Forelimb muscle (tissue), 1 donor: ENCODE results near the gene UGT8. TPM values are rescaled to one million over a fixed set of nuclear protein-coding genes. Genes with fewer than 3 reads are reported as not detected.
"Not testable (repeated sequence)": the region's sequence is repeated elsewhere in the genome, so short reads cannot be mapped to it uniquely, and the experiment has no call there.

Experiments
- DNase-seq: peaks from one replicate; pipeline ENCODE4 v3.0.0-alpha.2; 2013; ENCODE audit warnings: low read depth
- polyA plus RNA-seq: library from polyadenylated mRNA; unstranded; fragments of 120-200 nt; gene quantifications from one replicate; pipeline ENCODE4 v1.2.1, GENCODE V29; 2013; ENCODE audit not compliant: insufficient read length

UGT8 gene
- polyA plus RNA-seq, 1 donor: 0.32 TPM

DNA sequence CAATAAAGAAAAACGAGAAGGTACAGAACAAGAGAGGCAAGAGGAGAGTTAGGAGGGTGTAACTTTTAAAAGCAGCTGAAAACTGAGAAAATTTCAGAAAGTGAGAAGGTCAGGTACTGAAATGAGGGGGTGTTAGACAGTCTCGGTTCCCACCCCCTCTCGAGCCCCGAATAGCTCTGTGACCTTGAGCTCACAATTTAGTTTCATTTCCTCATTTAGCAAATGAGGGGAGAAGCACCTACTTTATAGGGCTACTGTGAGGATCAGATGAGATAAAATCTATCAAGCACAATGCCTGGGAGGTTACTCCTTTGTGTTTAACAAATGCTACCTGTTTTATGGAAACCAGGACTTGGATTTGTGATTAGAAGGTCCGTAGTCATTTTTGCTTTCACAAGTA is 4.9 kb downstream of the UGT8 start:
- DNase-seq: no peak

DNA sequence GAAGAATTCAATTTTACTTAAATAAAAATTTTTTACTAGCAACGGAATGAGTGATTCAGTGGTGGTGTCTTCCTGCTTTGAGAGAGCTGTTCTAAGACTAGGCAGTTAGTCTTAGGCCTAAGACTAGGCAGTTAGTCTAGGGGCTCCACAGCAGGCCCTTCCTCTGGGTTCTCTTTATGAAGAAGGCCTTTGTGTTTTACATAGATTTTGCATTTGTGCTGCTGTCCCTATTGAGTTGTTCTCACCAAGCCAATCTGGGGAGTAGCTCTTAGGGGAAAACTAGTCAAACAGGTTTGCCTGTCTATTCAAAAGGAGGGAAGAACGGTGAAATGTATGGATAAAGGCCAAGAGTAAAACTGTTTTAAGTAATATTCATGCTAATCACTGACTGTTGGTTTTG is 7.6 kb downstream of the UGT8 start:
- no peak for DNase-seq

DNA sequence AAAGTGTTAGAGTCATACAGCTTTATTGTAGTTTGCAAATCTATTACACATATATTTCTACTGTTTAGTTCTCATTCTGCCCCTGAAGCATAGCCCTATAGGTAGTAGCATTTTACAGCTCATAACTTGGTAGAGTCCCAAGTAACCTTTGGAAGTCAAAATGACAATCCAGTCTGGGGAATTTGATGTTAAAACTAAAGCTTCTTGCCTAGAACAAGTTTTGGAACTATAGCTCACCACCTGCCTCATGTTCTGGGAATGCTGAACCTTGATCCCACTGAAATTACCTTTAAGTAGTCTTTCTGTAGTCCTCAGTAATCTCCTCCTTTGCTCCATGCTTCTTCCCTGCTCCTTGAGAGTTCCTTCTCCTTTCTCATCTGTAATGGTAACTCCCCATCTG is 8.4 kb downstream of the UGT8 start:
- DNase-seq: no peak

DNA sequence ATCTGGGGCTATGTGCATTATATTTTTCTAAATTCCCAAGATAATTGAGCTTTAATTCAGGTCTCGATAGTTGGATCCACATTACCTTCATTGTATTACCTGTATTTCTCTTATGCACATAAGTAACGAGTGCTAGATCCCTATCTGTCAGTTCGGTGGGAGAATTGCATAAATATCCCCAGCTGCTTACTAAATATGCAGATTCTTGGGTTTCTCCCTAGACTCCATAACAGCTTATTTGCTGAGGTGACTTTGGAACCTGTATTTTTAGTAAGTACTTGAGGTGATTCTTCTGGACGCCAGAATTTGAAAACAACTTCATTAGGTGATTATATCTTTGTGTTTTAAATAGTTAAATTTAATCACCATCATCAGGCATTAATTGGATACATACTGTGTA is 15.0 kb downstream of the UGT8 start:
- no peak for DNase-seq

DNA sequence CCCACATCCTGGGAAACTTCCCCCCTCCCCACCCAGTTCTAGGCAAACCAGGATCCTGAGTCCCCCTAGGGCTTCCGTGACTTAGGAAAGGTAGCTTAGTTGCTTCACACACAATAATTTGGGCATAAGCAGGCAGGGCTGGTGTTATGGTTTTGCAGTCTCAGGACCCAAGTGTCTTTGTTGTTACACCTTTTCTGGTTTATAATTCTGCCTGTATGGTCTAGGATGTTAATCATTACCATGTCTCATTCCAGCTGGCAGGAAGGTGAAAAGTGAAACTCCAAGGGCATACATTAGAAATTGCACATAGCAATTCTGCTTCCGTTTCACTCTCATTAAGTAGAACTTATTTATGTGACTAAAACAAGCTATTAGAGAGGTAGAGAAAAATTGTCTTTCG is 16.8 kb downstream of the UGT8 start:
- DNase-seq: no peak

DNA sequence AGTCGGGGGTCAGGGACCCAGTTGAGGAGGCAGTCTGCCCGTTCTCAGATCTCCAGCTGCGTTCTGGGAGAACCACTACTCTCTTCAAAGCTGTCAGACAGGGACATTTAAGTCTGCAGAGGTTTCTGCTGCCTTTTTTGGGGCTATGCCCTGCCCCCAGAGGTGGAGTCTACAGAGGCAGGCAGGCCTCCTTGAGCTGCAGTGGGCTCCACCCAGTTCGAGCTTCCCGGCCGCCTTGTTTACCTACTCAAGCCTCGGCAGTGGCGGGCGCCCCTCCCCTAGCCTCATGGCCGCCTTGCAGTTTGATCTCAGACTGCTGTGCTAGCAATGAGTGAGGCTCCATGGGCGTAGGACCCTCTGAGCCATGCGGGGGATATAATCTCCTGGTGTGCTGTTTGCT is 17.4 kb downstream of the UGT8 start:
- DNase-seq: not testable (repeated sequence)

DNA sequence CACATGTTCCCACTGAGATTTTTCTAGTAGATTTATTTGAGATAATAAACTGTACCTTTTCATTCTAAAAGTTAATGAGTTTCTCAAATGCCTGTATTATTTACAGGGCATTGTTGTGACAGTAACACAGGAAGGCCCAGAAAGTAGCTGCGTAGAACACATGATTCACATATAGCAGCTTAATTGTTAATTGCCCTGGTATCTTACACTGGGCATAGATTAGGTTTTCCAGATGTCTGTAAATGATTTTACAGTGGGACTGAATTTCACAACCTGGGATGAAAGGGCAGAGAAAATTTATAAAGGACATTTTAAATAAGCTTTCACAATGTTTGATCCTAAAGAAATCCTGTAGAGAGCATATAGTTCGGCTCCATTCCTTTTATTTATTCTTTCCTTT is 27.6 kb downstream of the UGT8 start:
- DNase-seq: no peak

DNA sequence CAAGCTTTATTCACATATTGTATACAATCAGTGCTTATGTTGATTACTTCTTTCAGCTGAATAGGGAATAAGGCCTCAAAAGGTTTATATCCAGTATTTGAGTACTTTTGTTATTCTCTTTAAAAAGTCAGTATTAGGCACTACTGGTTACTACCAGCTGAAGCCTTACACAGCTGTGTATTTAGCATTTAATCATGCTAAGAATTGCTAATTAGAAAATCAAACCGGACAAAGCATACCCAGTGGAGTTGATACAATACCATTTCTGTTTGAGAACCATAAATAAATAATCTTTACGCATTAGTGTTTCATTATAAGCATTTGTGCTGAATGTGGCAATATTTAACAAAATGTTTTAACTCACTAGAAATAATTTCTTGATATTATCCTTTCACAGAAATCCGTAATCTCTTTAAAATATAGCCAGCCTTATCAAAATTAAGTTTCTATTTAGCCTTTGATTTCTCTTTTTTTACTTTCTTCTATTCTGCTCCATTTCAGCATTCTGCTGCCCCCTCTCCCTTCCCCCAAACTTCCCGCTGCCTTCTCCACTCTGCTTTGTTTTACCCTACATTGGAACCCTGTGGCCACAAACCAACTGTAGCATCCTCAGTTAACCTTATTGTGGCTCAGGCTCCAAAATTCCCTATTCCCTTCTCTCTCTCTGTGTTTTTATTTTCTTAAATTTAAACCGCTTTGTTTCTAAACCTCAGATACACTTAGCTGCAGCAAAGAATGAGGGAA is 37.8 kb downstream of the UGT8 start:
- DNase-seq: no peak

GRCh38 chr4:114642173-114642780 is 43.7 kb downstream of the UGT8 start:
- DNase-seq: no peak

GRCh38 chr4:114649908-114650307 is 51.3 kb downstream of the UGT8 start:
- DNase-seq: no peak

GRCh38 chr4:114653675-114654074 is 55.1 kb downstream of the UGT8 start:
- no peak for DNase-seq

- DNase-seq: no peak
Observed at GRCh38 chr4:114654592-114654991, 56.0 kb downstream of the UGT8 start.

DNA sequence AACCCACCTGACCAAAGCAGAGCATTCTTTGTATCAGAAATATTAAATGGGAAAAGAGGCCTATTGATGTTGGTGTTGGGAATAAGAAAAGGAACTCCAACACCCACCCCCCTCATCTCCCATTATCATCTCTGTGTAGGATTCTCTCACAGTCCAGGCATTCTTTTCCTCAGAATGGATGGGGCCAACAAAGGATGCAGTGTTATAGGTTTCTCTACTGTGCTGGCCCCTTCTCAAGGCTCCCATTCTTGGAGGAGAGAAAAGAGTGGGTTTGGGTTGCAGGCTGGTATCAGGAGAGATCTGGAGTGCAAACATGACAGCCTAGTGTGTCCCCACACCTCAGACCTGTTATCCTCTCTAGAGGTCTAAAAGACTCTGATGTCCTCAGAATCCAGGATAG is 59.6 kb downstream of the UGT8 start:
- no peak for DNase-seq

DNA sequence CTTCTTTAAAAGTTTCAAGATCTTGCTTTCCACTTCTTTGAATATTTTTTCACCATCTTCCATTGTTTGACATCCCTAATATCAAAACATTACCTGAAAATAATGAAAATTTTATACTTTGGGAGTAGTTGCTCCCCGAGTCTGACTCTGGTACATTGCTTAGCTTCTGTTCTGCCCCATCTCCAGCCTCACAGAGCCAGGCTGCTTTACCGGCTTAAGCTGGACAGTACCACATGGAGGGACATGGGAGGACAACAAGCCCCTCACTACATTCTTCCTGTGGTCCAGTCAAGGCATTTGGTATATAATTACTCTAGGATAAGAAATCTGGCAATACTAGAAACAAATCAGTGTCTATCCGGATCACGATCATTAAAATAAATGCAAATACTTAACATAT is 60.2 kb downstream of the UGT8 start:
- DNase-seq: no peak

GRCh38 chr4:114659386-114660008 is 60.9 kb downstream of the UGT8 start:
- peak; percentile 6 for DNase-seq

DNA sequence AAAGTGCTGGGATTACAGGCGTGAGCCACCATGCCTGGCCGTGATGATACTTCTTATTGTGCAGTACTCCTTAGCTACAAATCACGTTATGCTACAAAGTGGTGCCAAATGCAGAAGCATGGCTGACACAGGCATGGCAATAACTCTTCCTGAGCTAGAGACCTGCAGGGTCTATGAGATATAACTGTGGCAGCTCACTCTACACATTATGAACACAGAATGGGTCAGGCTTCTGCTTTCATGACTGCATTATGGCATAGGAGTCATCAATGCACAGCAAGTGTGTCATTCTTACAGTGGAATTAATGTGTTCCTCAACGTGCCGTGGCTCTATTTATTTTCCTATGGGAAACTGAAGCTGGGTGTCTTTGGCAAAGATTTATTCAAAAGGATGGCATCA is 64.5 kb downstream of the UGT8 start:
- no peak for DNase-seq

GRCh38 chr4:114668577-114668976 is 70.0 kb downstream of the UGT8 start:
- no peak for DNase-seq

DNA sequence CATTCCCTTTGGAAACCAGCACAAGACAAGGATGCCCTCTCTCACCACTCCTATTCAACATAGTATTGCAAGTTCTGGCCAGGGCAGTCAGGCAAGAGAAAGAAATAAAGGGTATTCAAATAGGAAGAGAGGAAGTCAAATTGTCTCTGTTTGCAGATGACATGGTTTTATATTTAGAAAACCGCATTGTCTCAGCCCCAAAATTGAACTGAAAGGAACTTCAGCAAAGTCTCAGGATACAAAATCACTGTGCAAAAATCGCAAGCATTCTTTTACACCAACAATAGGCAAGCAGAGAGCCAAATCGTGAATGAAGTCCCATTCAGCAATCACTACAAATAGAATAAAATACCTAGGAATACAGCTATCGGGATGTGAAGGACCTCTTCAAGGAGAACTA is 72.1 kb downstream of the UGT8 start:
- DNase-seq: not testable (repeated sequence)

GRCh38 chr4:114673306-114673705 is 74.7 kb downstream of the UGT8 start:
- no peak for DNase-seq

GRCh38 chr4:114674080-114674479 is 75.5 kb downstream of the UGT8 start:
- DNase-seq: no peak

- no peak for DNase-seq
Observed at GRCh38 chr4:114677346-114677979, 78.9 kb downstream of the UGT8 start.

GRCh38 chr4:114684462-114684861 is 85.9 kb downstream of the UGT8 start:
- no peak for DNase-seq

GRCh38 chr4:114688059-114688458 is 89.5 kb downstream of the UGT8 start:
- DNase-seq: no peak
